IMR-90 (cell line): ENCODE results near the gene ARID4A. TPM values are rescaled to one million over a fixed set of nuclear protein-coding genes. Genes with fewer than 3 reads are reported as not detected.

Source experiments
- ATAC-seq: fragments of 200-7000 bp; cut with Tn5 transposase; 2 replicates; pipeline ENCODE4 v1.9.1; 2020; ENCODE audit warnings: low read depth, mild to moderate bottlenecking, moderate library complexity
- BruUV-seq: library from RNA; stranded (reverse); fragments of 400-500 nt; replicated peaks from 2 replicates; lab custom pipeline; 2021; lab: Mats Ljungman, UMichigan
- CTCF ChIA-PET: fragments of 300-600 bp; formaldehyde crosslinking; extraction: SDS; loops from one replicate; lab custom pipeline; 2021; ENCODE audit warnings: antibody characterized with exemption; lab: Yijun Ruan, JAX
- POLR2A ChIA-PET: fragments of 300-600 bp; sonication (Branson Sonifier 250); formaldehyde crosslinking; loops from one replicate; lab custom pipeline; 2022; ENCODE audit warnings: antibody characterized with exemption; ENCODE audit not compliant: unreplicated experiment; lab: Charles Lee
- DNase-seq: peaks from one replicate; pipeline ENCODE4 v3.0.0; 2013
- H2AFZ ChIP-seq: replicated peaks from 2 replicates; pipeline ENCODE3; 2013; ENCODE audit warnings: low read length, mild to moderate bottlenecking; ENCODE audit not compliant: poor library complexity
- H2AK5ac ChIP-seq: 2 replicates; pipeline ENCODE4 v1.6.1; 2013; ENCODE audit warnings: low read depth, low read length, inconsistent platforms
- H2AK9ac ChIP-seq: replicated peaks from 2 replicates; pipeline ENCODE3; 2013; ENCODE audit warnings: mild to moderate bottlenecking, low read depth, low read length, moderate library complexity; ENCODE audit not compliant: poor library complexity
- H2BK120ac ChIP-seq: 2 replicates; pipeline ENCODE4 v1.6.1; 2013; ENCODE audit warnings: low read depth, low read length, inconsistent platforms
- H2BK15ac ChIP-seq: 3 replicates; pipeline ENCODE4 v1.6.1; 2013; ENCODE audit warnings: low read depth, low read length, inconsistent platforms
- H2BK20ac ChIP-seq: 2 replicates; pipeline ENCODE4 v1.6.1; 2013; ENCODE audit warnings: low read depth, mild to moderate bottlenecking, inconsistent platforms, low read length, moderate library complexity
- H2BK5ac ChIP-seq: 2 replicates; pipeline ENCODE4 v1.6.1; 2013; ENCODE audit warnings: mild to moderate bottlenecking, low read depth, low read length, inconsistent platforms; ENCODE audit not compliant: poor library complexity, severe bottlenecking
- H3K14ac ChIP-seq: replicated peaks from 2 replicates; pipeline ENCODE4 v1.6.1; 2013; ENCODE audit warnings: low read depth, low read length, inconsistent platforms
- H3K18ac ChIP-seq: 2 replicates; pipeline ENCODE4 v1.6.1; 2013; ENCODE audit warnings: low read depth, low read length, control low read depth
- H3K23ac ChIP-seq: 2 replicates; pipeline ENCODE4 v1.6.1; 2013; ENCODE audit warnings: low read depth, low read length, inconsistent platforms
- H3K27ac ChIP-seq: 2 replicates; pipeline ENCODE4 v1.5.1; 2013; ENCODE audit warnings: mild to moderate bottlenecking, control low read depth, low read length; ENCODE audit not compliant: insufficient read depth
- H3K27me3 ChIP-seq: 2 replicates; pipeline ENCODE4 v1.6.1; 2013; ENCODE audit warnings: low read length; ENCODE audit not compliant: control insufficient read depth, insufficient read depth
- H3K36me3 ChIP-seq: 2 replicates; pipeline ENCODE4 v1.6.1; 2013; ENCODE audit warnings: low read length, mixed read lengths; ENCODE audit not compliant: control insufficient read depth, insufficient read depth
- H3K4ac ChIP-seq: 2 replicates; pipeline ENCODE4 v1.6.1; 2013; ENCODE audit warnings: low read depth, low read length, inconsistent platforms
- H3K4me1 ChIP-seq: 2 replicates; pipeline ENCODE4 v1.6.1; 2013; ENCODE audit warnings: low read length, mixed read lengths; ENCODE audit not compliant: control insufficient read depth, insufficient read depth
- H3K4me2 ChIP-seq: 2 replicates; pipeline ENCODE4 v1.6.1; 2013; ENCODE audit warnings: low read depth, mild to moderate bottlenecking, control low read depth, low read length, moderate library complexity
- H3K4me3 ChIP-seq: 2 replicates; pipeline ENCODE4 v1.5.1; 2013; ENCODE audit warnings: low read depth, mild to moderate bottlenecking, control low read depth, low read length, moderate library complexity; ENCODE audit not compliant: insufficient read depth
- H3K56ac ChIP-seq: 2 replicates; pipeline ENCODE4 v1.6.1; 2013; ENCODE audit warnings: low read length, inconsistent platforms; ENCODE audit not compliant: insufficient read depth; ENCODE audit errors: extremely low read depth
- H3K79me1 ChIP-seq, 2 experiments: 2 replicates each; pipeline ENCODE4 v1.6.1; 2013; ENCODE audit warnings: low read length in 2 of 2, inconsistent platforms in 1 of 2, low read depth in 1 of 2
- H3K9ac ChIP-seq: 2 replicates; pipeline ENCODE4 v1.6.1; 2013; ENCODE audit warnings: low read depth, low read length, control low read depth
- H3K9me1 ChIP-seq: 2 replicates; pipeline ENCODE4 v1.6.1; 2013; ENCODE audit warnings: low read length, inconsistent platforms; ENCODE audit not compliant: insufficient read depth
- H3K9me3 ChIP-seq: 2 replicates; pipeline ENCODE4 v1.6.1; 2013; ENCODE audit warnings: low read length; ENCODE audit not compliant: control insufficient read depth, insufficient read depth
- H4K20me1 ChIP-seq: 2 replicates; pipeline ENCODE4 v1.6.1; 2013; ENCODE audit warnings: low read length, inconsistent platforms; ENCODE audit not compliant: insufficient read depth
- H4K5ac ChIP-seq: 2 replicates; pipeline ENCODE4 v1.6.1; 2013; ENCODE audit warnings: mild to moderate bottlenecking, low read depth, low read length, control low read depth
- H4K8ac ChIP-seq, 2 experiments: 2 replicates each; pipeline ENCODE4 v1.6.1; 2013; ENCODE audit warnings: low read depth in 2 of 2, low read length in 2 of 2, control low read depth in 1 of 2, inconsistent platforms in 1 of 2
- H4K91ac ChIP-seq: 2 replicates; pipeline ENCODE4 v1.6.1; 2013; ENCODE audit warnings: low read depth, low read length, inconsistent platforms; ENCODE audit not compliant: insufficient read depth
- BHLHE40 ChIP-seq: fragments of 150-350 bp; IDR thresholded peaks from 2 replicates; pipeline ENCODE4 v1.6.1; 2016; ENCODE audit warnings: mild to moderate bottlenecking, low read depth, low read length
- CEBPB ChIP-seq: IDR thresholded peaks from 2 replicates; pipeline ENCODE4 v1.6.1; 2012; ENCODE audit warnings: low read depth, low read length, improper control_type of control experiment
- MXI1 ChIP-seq: IDR thresholded peaks from 2 replicates; pipeline ENCODE4 v1.6.1; 2012; ENCODE audit warnings: low read depth, mild to moderate bottlenecking, low read length, moderate library complexity, borderline replicate concordance
- POLR2A ChIP-seq: IDR thresholded peaks from 2 replicates; pipeline ENCODE4 v1.6.1; 2012; ENCODE audit warnings: mild to moderate bottlenecking, low read depth, low read length
- RAD21 ChIP-seq: IDR thresholded peaks from 2 replicates; pipeline ENCODE4 v1.6.1; 2012; ENCODE audit warnings: low read length, improper control_type of control experiment
- RCOR1 ChIP-seq: IDR thresholded peaks from 2 replicates; pipeline ENCODE4 v1.6.1; 2012; ENCODE audit warnings: mild to moderate bottlenecking, low read length, improper control_type of control experiment; ENCODE audit not compliant: insufficient replicate concordance
- SMC3 ChIP-seq: fragments of 150-350 bp; IDR thresholded peaks from 2 replicates; pipeline ENCODE4 v1.6.1; 2016; ENCODE audit warnings: low read depth, mild to moderate bottlenecking, antibody characterized with exemption, low read length, moderate library complexity
- WGBS, 2 experiments: methylation state at CpG; one replicate each; pipeline versions ENCODE4 v1.1.5 to v1.1.7; 2013; ENCODE audit warnings: missing lambda C conversion rate in 2 of 2; ENCODE audit not compliant: insufficient read length in 1 of 2; ENCODE audit errors: extremely low coverage in 2 of 2; 5-methylcytosine and 5-hydroxymethylcytosine counted together
- dilution Hi-C: fragments of 300-500 bp; cut with HindIII; formaldehyde crosslinking; loops from one replicate; pipeline ENCODE4 v1.14.3; 2018; ENCODE audit warnings: low sequenced_read_pairs; ENCODE audit not compliant: unreplicated experiment
- in situ Hi-C: fragments of 300-500 bp; cut with MboI; formaldehyde crosslinking; loops from 3 replicates; pipeline ENCODE4 v1.14.3; 2019; ENCODE audit warnings: low sequenced_read_pairs, inconsistent platforms, mixed read lengths
- intact Hi-C: fragments of 100-400 bp; cut with micrococcal nuclease; formaldehyde crosslinking; loops from 2 replicates; pipeline ENCODE4 v1.10.0; 2022
- polyA plus RNA-seq, 3 experiments: library from polyadenylated mRNA; depleted of rRNA; stranded (reverse); fragments of >200 nt; gene quantifications; 2 replicates each; pipeline ENCODE4 v1.2.3, GENCODE V29; 2012; ENCODE audit warnings: low replicate concordance in 1 of 3
- total RNA-seq: library from RNA; depleted of rRNA; stranded (reverse); fragments of >200 nt; gene quantifications from 2 replicates; pipeline ENCODE4 v1.2.3, GENCODE V29; 2012
- TF ChIP-seq, protein P1 (sequence below): conservative IDR thresholded peaks from 2 replicates; pipeline ENCODE4 v1.5.1; 2012; ENCODE audit warnings: mild to moderate bottlenecking, low read depth, low read length, improper control_type of control experiment

ARID4A gene
- total and polyA plus RNA-seq, 2 of the 4 experiments (the other 2 are of a cell fraction), result 3.3 to 3.8 TPM

DNA sequence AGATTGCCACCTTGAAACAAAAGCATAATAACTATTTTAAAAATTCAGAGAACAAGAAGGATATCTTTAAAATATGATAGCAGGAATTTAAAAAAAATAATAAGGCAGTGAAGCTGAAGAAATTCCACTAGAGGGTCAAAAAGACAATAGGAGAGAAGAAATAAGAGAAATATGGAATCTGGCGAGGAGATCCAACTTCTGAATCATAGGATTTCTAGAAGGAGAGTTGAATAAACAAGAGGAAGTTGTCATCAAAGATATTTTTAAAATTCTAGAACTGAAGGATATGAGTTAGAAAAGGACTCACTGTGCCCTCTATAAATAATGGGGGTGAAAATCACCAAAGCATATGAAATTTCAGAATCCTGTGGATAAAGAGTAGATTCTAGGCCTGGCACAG lies 70.6 kb downstream of the ARID4A start:
- Histone ChIP-seq H4K8ac (0 out of 4 replicates have a peak overlapping the region, but pooled peaks of 1 of the 2 experiments have one; percentile 28), H2BK15ac (no peak overlapping the region), H3K27me3 (no peaks in the 10 kb centered on the region), H3K4me1 (no peaks in the 10 kb centered on the region), H4K5ac (no peak overlapping the region), H3K4ac (no peak overlapping the region), H4K20me1 (no peaks in the 10 kb centered on the region), H2AFZ (no peak overlapping the region), H2BK120ac (no peak overlapping the region), H3K18ac (no peak overlapping the region), H2BK20ac (no peak overlapping the region), H3K14ac (no peak overlapping the region; the same call in 1 of the 2 replicates), H3K56ac (no peak overlapping the region), H3K4me3 (no peak overlapping the region), H2BK5ac (no peak overlapping the region), H3K79me1 (no peaks in the 10 kb centered on the region; a peak in 1 of 4 replicates), H3K27ac (no peak overlapping the region), H4K91ac (no peak overlapping the region), H3K23ac (no peak overlapping the region), H3K9ac (no peak overlapping the region), H2AK5ac (no peak overlapping the region), H3K9me3 (no peaks in the 10 kb centered on the region), H3K4me2 (no peak overlapping the region), H3K9me1 (no peaks in the 10 kb centered on the region), H2AK9ac (no peak overlapping the region), H3K36me3 (peaks cover 27% of the 10 kb centered on the region)
- no CpG with 5 or more reads among the region's 1 CpG for WGBS, 2 experiments
- no TSS peak for BruUV-seq
- intact Hi-C loops, result no loop called here
- TF ChIP-seq MXI1 (no peak), SMC3 (no peak), CEBPB (no peak), RCOR1 (no peak), BHLHE40 (no peak), POLR2A (no peak), RAD21 (no peak)
- TF ChIP-seq, protein P1, sequence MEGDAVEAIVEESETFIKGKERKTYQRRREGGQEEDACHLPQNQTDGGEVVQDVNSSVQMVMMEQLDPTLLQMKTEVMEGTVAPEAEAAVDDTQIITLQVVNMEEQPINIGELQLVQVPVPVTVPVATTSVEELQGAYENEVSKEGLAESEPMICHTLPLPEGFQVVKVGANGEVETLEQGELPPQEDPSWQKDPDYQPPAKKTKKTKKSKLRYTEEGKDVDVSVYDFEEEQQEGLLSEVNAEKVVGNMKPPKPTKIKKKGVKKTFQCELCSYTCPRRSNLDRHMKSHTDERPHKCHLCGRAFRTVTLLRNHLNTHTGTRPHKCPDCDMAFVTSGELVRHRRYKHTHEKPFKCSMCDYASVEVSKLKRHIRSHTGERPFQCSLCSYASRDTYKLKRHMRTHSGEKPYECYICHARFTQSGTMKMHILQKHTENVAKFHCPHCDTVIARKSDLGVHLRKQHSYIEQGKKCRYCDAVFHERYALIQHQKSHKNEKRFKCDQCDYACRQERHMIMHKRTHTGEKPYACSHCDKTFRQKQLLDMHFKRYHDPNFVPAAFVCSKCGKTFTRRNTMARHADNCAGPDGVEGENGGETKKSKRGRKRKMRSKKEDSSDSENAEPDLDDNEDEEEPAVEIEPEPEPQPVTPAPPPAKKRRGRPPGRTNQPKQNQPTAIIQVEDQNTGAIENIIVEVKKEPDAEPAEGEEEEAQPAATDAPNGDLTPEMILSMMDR, result no peak
- CTCF ChIA-PET, result no interaction called here
- in situ Hi-C loops, result no loop called here
- POLR2A ChIA-PET, result no interaction called here
- dilution Hi-C loops, result no loop called here
- DNase-seq (peak; percentile 59), ATAC-seq (no peak)
